Neuronal stem cell (in vitro differentiated cells): Measurements from ENCODE around the gene SH2D3C.

Experiments used
- DNase-seq: peaks from one replicate; pipeline ENCODE4 v3.0.0-alpha.2; 2013; ENCODE audit warnings: low spot score
- H2AFZ ChIP-seq: one replicate; pipeline ENCODE4 v1.6.1; 2013; ENCODE audit warnings: mild to moderate bottlenecking, low read length, inconsistent platforms
- H2AK5ac ChIP-seq: 2 replicates; pipeline ENCODE4 v1.6.1; 2013; ENCODE audit warnings: low read depth, mild to moderate bottlenecking, inconsistent platforms, low read length, moderate library complexity, mixed read lengths
- H2BK120ac ChIP-seq: 2 replicates; pipeline ENCODE4 v1.6.1; 2013; ENCODE audit warnings: low read depth, mild to moderate bottlenecking, inconsistent platforms, low read length, moderate library complexity, mixed read lengths
- H2BK12ac ChIP-seq: one replicate; pipeline ENCODE4 v1.6.1; 2013; ENCODE audit warnings: low read length, inconsistent platforms
- H2BK15ac ChIP-seq: 2 replicates; pipeline ENCODE4 v1.6.1; 2013; ENCODE audit warnings: mild to moderate bottlenecking, low read length, inconsistent platforms, mixed read lengths
- H2BK5ac ChIP-seq: one replicate; pipeline ENCODE4 v1.6.1; 2013; ENCODE audit warnings: inconsistent platforms, mild to moderate bottlenecking, low read length, moderate library complexity
- H3K14ac ChIP-seq: one replicate; pipeline ENCODE4 v1.6.1; 2013; ENCODE audit warnings: low read length, inconsistent platforms
- H3K18ac ChIP-seq: 2 replicates; pipeline ENCODE4 v1.6.1; 2013; ENCODE audit warnings: low read length, inconsistent platforms
- H3K23ac ChIP-seq: 2 replicates; pipeline ENCODE4 v1.6.1; 2013; ENCODE audit warnings: low read depth, mild to moderate bottlenecking, mixed read lengths, low read length, inconsistent platforms; ENCODE audit not compliant: poor library complexity
- H3K27ac ChIP-seq: replicated peaks from 3 replicates; pipeline ENCODE4 v1.5.1; 2013; ENCODE audit warnings: low read length, inconsistent platforms
- H3K27me3 ChIP-seq, 3 experiments: 2 replicates each; pipeline ENCODE4 v1.6.1; 2013; ENCODE audit warnings: low read length in 3 of 3, mild to moderate bottlenecking in 2 of 3, inconsistent platforms in 1 of 3, low read depth in 1 of 3, mixed read lengths in 1 of 3, moderate library complexity in 1 of 3; ENCODE audit not compliant: control insufficient read depth in 3 of 3, insufficient read depth in 3 of 3
- H3K36me3 ChIP-seq, 2 donors: replicated peaks in 1 of 2; 2 replicates each; pipeline ENCODE4 v1.6.1; 2013; ENCODE audit warnings: low read length in 2 of 2; ENCODE audit not compliant: control insufficient read depth in 2 of 2, insufficient read depth in 2 of 2
- H3K4ac ChIP-seq: 2 replicates; pipeline ENCODE4 v1.6.1; 2013; ENCODE audit warnings: inconsistent platforms, mild to moderate bottlenecking, low read length, moderate library complexity
- H3K4me1 ChIP-seq, 2 donors: 1 replicate in 1 of 2; 2 replicates in 1 of 2; pipeline ENCODE4 v1.6.1; 2013; ENCODE audit warnings: low read length in 2 of 2, low read depth in 1 of 2; ENCODE audit not compliant: control insufficient read depth in 2 of 2, insufficient read depth in 1 of 2
- H3K4me2 ChIP-seq: one replicate; pipeline ENCODE4 v1.6.1; 2013; ENCODE audit warnings: mild to moderate bottlenecking, low read length, inconsistent platforms; ENCODE audit not compliant: insufficient read depth, poor library complexity, severe bottlenecking
- H3K4me3 ChIP-seq, 2 donors: 2 replicates each; pipeline ENCODE4 v1.5.1; 2013; ENCODE audit warnings: low read length in 2 of 2, mild to moderate bottlenecking in 2 of 2, inconsistent platforms in 1 of 2, moderate library complexity in 1 of 2
- H3K79me1 ChIP-seq: one replicate; pipeline ENCODE4 v1.6.1; 2013; ENCODE audit warnings: low read depth, mild to moderate bottlenecking, inconsistent platforms, low read length, moderate library complexity
- H3K9ac ChIP-seq: one replicate; pipeline ENCODE4 v1.6.1; 2013; ENCODE audit warnings: mild to moderate bottlenecking, low read depth, low read length, inconsistent platforms; ENCODE audit not compliant: poor library complexity
- H3K9me3 ChIP-seq, 2 donors: replicated peaks in 1 of 2; 2 replicates each; pipeline versions ENCODE3 to v1.6.1; 2013; ENCODE audit warnings: low read length in 2 of 2, mild to moderate bottlenecking in 2 of 2, inconsistent platforms in 1 of 2, low read depth in 1 of 2, mixed read lengths in 1 of 2, moderate library complexity in 1 of 2; ENCODE audit not compliant: control insufficient read depth in 2 of 2, insufficient read depth in 1 of 2
- H4K8ac ChIP-seq: one replicate; pipeline ENCODE4 v1.6.1; 2013; ENCODE audit warnings: low read depth, mild to moderate bottlenecking, inconsistent platforms, low read length, moderate library complexity
- H4K91ac ChIP-seq: one replicate; pipeline ENCODE4 v1.6.1; 2013; ENCODE audit warnings: low read length, low read depth, mild to moderate bottlenecking, inconsistent platforms; ENCODE audit not compliant: poor library complexity
- WGBS, 2 donors: extraction: QIAGEN DNeasy Blood & Tissue Kit; methylation state at CpG; one replicate each; pipeline ENCODE4 v1.1.7; 2013; ENCODE audit warnings: missing lambda C conversion rate in 2 of 2, mixed read lengths in 1 of 2; ENCODE audit not compliant: insufficient read length in 2 of 2, insufficient replicate concordance in 1 of 2; ENCODE audit errors: extremely low coverage in 2 of 2; 5-methylcytosine and 5-hydroxymethylcytosine counted together

SH2D3C gene

DNA sequence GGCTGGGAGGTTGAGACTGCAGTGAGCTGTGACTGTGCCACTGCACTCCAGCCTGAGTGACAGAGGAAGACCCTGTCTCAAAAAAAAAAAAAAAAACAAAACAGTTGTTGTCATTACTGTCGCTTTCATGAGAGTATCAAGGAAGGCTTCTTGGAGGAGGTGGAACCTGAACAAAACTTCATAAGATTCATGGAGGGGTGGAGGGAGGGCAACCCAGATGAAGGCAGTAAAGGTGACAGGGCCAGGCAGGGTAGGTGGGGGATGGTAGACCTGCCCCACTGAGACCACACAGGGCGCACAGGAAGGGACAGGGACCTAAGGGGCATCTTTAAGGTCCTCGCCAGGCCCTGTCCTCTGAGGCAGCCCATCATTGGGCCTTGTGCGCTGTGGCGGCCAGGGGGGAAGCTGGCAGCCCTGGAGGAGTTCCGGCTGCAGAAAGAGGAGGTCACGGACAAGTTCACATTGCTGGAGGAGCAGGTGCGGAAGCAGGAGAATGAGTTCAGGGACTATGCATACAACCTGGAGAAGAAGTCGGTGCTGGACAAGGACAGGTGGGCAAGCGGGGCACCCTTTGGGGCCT lies 68.2 kb downstream of the SH2D3C start:
- H3K9me3 ChIP-seq, result peaks cover 0 to 3% of the 10 kb centered on the region in 2 donors
- H2BK120ac ChIP-seq, result no peak overlapping the region
- H2BK5ac ChIP-seq, result no peak overlapping the region
- no peak for DNase-seq
- H2AK5ac ChIP-seq, result peak overlapping the region; percentile 86
- peak overlapping the region; percentile 65 for H3K14ac ChIP-seq
- H3K36me3 ChIP-seq, result no peaks in the 10 kb centered on the region
- no peak overlapping the region for H2BK12ac ChIP-seq
- H3K27ac ChIP-seq, result no peak overlapping the region
- peaks cover 10 to 28% of the 10 kb centered on the region in 2 donors for H3K4me1 ChIP-seq
- no peak overlapping the region for H3K4me2 ChIP-seq
- H3K4ac ChIP-seq, result no peak overlapping the region
- H3K9ac ChIP-seq, result no peak overlapping the region
- H3K79me1 ChIP-seq, result peaks cover 4% of the 10 kb centered on the region
- peaks cover 0 to 10% (median 0%) of the 10 kb centered on the region in 3 experiments for H3K27me3 ChIP-seq
- no peak overlapping the region for H4K91ac ChIP-seq
- no peak overlapping the region for H3K4me3 ChIP-seq
- H3K18ac ChIP-seq, result no peak overlapping the region
- no CpG with 5 or more reads among the region's 10 CpGs for WGBS, 2 donors
- H3K23ac ChIP-seq, result peak overlapping the region; percentile 67
- no peak overlapping the region for H2BK15ac ChIP-seq
- H2AFZ ChIP-seq, result no peak overlapping the region
- H4K8ac ChIP-seq, result peak overlapping the region; percentile 30

DNA sequence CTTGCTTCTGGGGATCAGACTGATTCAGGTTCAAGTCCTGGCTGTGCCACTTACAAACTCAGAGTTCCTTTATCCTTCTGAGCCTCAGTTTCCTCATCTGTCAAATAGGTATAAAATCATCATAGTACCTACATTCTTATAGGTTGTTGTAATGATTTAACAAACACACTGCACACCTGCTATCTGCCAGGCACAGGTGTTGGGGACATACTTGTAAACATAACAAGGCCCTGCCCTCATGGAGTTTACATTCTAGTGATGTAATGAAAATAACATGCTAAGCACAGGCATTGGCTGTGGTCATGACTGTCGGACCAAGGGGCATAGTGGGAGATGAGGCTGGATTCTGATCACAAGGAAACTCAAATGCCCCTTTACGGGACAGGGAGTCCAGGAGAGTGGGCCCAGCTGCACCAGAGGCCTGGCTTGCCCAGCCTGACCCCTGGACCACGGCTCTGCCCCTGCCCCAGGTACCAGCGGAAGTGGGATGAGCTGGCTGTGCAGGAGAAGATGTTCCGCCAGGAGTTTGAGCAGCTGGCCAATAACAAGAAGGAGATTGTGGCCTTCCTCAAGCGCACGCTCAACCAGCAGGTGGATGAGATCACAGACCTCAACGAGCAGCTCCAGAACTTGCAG lies 69.4 kb downstream of the SH2D3C start:
- Histone ChIP-seq H2BK15ac (no peak overlapping the region), H3K4me1 (peaks cover 10 to 22% of the 10 kb centered on the region in 2 donors), H4K91ac (no peak overlapping the region), H3K14ac (no peak overlapping the region), H2BK120ac (no peak overlapping the region), H2AFZ (no peak overlapping the region), H3K4ac (no peak overlapping the region), H3K9ac (no peak overlapping the region), H3K18ac (no peak overlapping the region), H2BK5ac (peak overlapping the region; percentile 2), H2AK5ac (peak overlapping the region; percentile 31), H2BK12ac (no peak overlapping the region), H3K4me3 (no peak overlapping the region), H3K23ac (peak overlapping the region; percentile 45), H4K8ac (no peak overlapping the region), H3K27me3 (peaks cover 0 to under 1% (median 0%) of the 10 kb centered on the region in 3 experiments), H3K9me3 (peaks cover 0 to 3% of the 10 kb centered on the region in 2 donors), H3K4me2 (no peak overlapping the region), H3K79me1 (no peaks in the 10 kb centered on the region), H3K36me3 (no peaks in the 10 kb centered on the region), H3K27ac (no peak overlapping the region)
- no peak for DNase-seq
- no CpG with 5 or more reads among the region's 8 CpGs for WGBS, 2 donors

DNA sequence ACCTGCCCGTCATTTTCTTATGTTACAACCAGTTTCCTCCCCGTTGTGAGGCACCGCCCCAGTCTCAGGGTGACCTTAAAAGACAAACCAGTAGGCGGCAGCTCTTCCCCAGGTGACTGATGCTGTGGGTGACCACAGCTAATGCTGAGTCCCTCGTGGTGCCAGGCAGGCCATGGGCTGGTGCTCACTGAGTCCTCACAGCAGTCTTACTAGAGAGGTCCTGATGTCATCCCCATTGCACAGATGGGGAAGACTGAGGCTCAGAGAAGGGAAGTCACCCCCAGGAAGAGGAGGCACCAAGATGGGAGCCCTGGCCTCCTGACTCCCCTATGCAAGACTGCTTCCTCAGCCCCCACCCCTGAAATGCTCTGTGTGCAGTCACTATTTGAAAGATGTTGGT lies 70.7 kb downstream of the SH2D3C start:
- Histone ChIP-seq H3K79me1 (no peaks in the 10 kb centered on the region), H3K4me2 (no peak overlapping the region), H2BK120ac (no peak overlapping the region), H3K23ac (no peak overlapping the region), H3K9ac (no peak overlapping the region), H3K9me3 (peaks cover 0 to 3% of the 10 kb centered on the region in 2 donors), H3K27me3 (no peaks in the 10 kb centered on the region), H3K4me1 (peaks cover 10 to 22% of the 10 kb centered on the region in 2 donors), H3K27ac (no peak overlapping the region), H3K36me3 (no peaks in the 10 kb centered on the region), H2AFZ (no peak overlapping the region), H3K4ac (no peak overlapping the region), H2AK5ac (no peak overlapping the region), H2BK15ac (no peak overlapping the region), H3K14ac (no peak overlapping the region), H2BK12ac (no peak overlapping the region), H3K18ac (no peak overlapping the region), H4K91ac (no peak overlapping the region), H4K8ac (no peak overlapping the region), H2BK5ac (no peak overlapping the region), H3K4me3 (no peak overlapping the region)
- DNase-seq, result no peak
- WGBS, 2 donors, result no CpG with 5 or more reads among the region's 5 CpGs

DNA sequence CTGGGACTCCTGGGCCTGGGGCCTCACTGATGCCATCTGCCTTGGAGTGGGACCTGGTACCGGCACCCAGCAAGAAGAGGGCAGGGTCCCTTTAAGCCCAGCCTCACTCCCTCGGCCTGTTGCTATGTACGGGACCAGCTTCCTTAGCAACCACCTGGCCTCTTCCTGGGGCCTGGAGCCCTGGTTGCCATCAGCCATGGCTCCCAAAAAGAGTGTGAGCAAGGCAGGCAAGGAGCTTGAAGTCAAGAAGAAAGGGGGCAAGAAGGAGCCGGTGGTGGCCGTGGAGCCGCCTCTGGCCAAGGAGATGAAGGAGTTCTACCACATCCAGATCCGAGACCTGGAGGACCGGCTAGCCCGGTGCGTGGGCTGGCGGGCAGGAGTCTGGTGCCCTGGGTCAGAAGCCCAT lies 71.6 kb downstream of the SH2D3C start, which contains the start of gene CFAP157:
CFAP157 (plus strand) TSS at position 153 of the 406 bp plus-strand sequence; CDS start at position 197, 44 bp downstream.
- H3K4me1 ChIP-seq, result peaks cover 10 to 18% of the 10 kb centered on the region in 2 donors
- no peak within 1 kb of the TSS for H3K14ac ChIP-seq
- H4K91ac ChIP-seq, result peak within 1 kb of the TSS; percentile 64
- peak within 1 kb of the TSS; percentile 44 for H3K4ac ChIP-seq
- no peak within 1 kb of the TSS for H2BK5ac ChIP-seq
- H3K27ac ChIP-seq, result no peak within 1 kb of the TSS
- H3K36me3 ChIP-seq, result no peaks in the 10 kb centered on the region
- no peak for DNase-seq
- peak within 1 kb of the TSS; percentile 58 for H4K8ac ChIP-seq
- H3K9me3 ChIP-seq, result peaks cover 0 to 3% of the 10 kb centered on the region in 2 donors
- H3K9ac ChIP-seq, result peak within 1 kb of the TSS; percentile 64
- H2BK120ac ChIP-seq, result no peak within 1 kb of the TSS
- H3K4me2 ChIP-seq, result no peak within 1 kb of the TSS
- peak within 1 kb of the TSS; percentile 78 for H2AFZ ChIP-seq
- peak within 1 kb of the TSS; percentile 44 for H2AK5ac ChIP-seq
- peak within 1 kb of the TSS; percentile 86 for H3K18ac ChIP-seq
- peak within 1 kb of the TSS; percentile 75 for H3K23ac ChIP-seq
- H3K4me3 ChIP-seq, result no peak within 1 kb of the TSS
- H3K27me3 ChIP-seq, result no peaks in the 10 kb centered on the region
- H2BK15ac ChIP-seq, result peak within 1 kb of the TSS; percentile 84
- no CpG with 5 or more reads among the region's 11 CpGs for WGBS, 2 donors
- H3K79me1 ChIP-seq, result no peaks in the 10 kb centered on the region
- H2BK12ac ChIP-seq, result no peak within 1 kb of the TSS
